ENCODE measurements around the gene SSNA1. TPM values are rescaled to one million over a fixed set of nuclear protein-coding genes. Genes with fewer than 3 reads are reported as not detected.
A peak's percentile ranks its signal among the peaks of the same experiment; 100 is the strongest.

SSNA1 gene
- total RNA-seq, 2 experiments from 2014 or later: 80.2 to 91.3 TPM

- ATAC-seq: no peak
- Mint-ChIP-seq H3K36me3 (no peaks in the 10 kb centered on the region), H3K4me1 (peaks cover 2% of the 10 kb centered on the region), H3K27me3 (no peaks in the 10 kb centered on the region), H3K4me3 (no peak within 1 kb of the TSS), H3K27ac (no peak within 1 kb of the TSS), H3K9me3 (ENCODE audit: low read depth) (no peaks in the 10 kb centered on the region)
- CTCF ChIA-PET: interaction anchor here (0.9 to 2.3 kb wide), 6 partner anchors 9 to 184 kb away, joined by 3 to 7 read pairs (median 4); partner anchors contain the start of genes ANAPC2 and SSNA1
- no peak for DNase-seq
Measured at GRCh38 chr9:137230705-137231371, 42.4 kb downstream of the SSNA1 start, which contains the start of gene SLC34A3. SLC34A3 (plus strand) TSS chr9:137230901; CDS start chr9:137231703, 802 bp downstream.

DNA sequence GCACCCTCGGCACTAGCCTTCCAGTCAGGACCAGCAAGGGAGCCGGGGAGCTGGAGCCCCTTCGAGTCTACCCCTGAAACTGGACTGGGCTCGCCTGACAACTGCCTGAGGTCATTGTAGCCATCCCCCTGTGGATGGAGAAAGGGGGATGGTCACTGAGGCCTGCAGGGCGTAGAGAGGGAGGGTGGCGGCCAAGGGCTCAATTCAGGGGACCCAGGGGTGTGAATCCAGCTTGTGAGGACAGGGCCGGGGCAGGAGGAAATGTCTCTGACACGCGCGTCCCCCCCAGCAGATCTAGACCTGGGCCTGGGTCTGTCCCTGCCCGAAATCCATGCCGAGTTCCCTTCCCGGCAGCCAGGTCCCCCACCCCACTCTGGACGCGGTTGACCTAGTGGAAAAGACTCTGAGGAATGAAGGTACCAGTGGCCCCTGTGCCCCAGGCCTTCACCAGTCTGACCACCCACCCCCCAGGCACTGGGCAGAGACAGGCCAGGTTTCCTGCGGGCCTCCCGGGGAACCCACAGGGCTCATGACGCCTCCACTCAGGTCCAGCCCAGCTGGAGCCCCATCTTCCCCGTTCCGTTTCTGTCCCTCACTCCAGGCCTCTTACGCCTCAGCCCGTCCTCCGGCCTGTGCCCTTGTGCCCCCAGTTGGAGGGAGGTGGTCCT, 43.0 kb downstream of the SSNA1 start:
- CTCF ChIA-PET: interaction anchor here (1.6 to 2.3 kb wide), 2 partner anchors 9 to 136 kb away, joined by 5 to 7 read pairs; no protein-coding TSS in a partner anchor

GRCh38 chr9:137232101-137232500, 43.6 kb downstream of the SSNA1 start:
- H3K27me3 Mint-ChIP-seq: no peaks in the 10 kb centered on the region
- no peaks in the 10 kb centered on the region for H3K9me3 Mint-ChIP-seq (ENCODE audit: low read depth)
- no peak for ATAC-seq
- H3K36me3 Mint-ChIP-seq: no peaks in the 10 kb centered on the region
- H3K27ac Mint-ChIP-seq: no peak overlapping the region
- no peak overlapping the region for H3K4me3 Mint-ChIP-seq
- CTCF ChIA-PET: no interaction called here
- no peak for DNase-seq
- peaks cover 2% of the 10 kb centered on the region for H3K4me1 Mint-ChIP-seq

More for the DNA sequence above, 43.0 kb downstream of the SSNA1 start:
- ATAC-seq: no peak
- Mint-ChIP-seq H3K4me3 (no peak overlapping the region), H3K27me3 (no peaks in the 10 kb centered on the region), H3K4me1 (peaks cover 2% of the 10 kb centered on the region), H3K9me3 (ENCODE audit: low read depth) (no peaks in the 10 kb centered on the region), H3K27ac (no peak overlapping the region), H3K36me3 (no peaks in the 10 kb centered on the region)
- no peak for DNase-seq

GRCh38 chr9:137232510-137232909, 44.0 kb downstream of the SSNA1 start:
- Mint-ChIP-seq H3K4me1 (peaks cover 2% of the 10 kb centered on the region), H3K27ac (no peak overlapping the region), H3K36me3 (no peaks in the 10 kb centered on the region), H3K9me3 (ENCODE audit: low read depth) (no peaks in the 10 kb centered on the region), H3K27me3 (no peaks in the 10 kb centered on the region), H3K4me3 (no peak overlapping the region)
- ATAC-seq (no peak), DNase-seq (no peak)
- CTCF ChIA-PET: no interaction called here

DNA sequence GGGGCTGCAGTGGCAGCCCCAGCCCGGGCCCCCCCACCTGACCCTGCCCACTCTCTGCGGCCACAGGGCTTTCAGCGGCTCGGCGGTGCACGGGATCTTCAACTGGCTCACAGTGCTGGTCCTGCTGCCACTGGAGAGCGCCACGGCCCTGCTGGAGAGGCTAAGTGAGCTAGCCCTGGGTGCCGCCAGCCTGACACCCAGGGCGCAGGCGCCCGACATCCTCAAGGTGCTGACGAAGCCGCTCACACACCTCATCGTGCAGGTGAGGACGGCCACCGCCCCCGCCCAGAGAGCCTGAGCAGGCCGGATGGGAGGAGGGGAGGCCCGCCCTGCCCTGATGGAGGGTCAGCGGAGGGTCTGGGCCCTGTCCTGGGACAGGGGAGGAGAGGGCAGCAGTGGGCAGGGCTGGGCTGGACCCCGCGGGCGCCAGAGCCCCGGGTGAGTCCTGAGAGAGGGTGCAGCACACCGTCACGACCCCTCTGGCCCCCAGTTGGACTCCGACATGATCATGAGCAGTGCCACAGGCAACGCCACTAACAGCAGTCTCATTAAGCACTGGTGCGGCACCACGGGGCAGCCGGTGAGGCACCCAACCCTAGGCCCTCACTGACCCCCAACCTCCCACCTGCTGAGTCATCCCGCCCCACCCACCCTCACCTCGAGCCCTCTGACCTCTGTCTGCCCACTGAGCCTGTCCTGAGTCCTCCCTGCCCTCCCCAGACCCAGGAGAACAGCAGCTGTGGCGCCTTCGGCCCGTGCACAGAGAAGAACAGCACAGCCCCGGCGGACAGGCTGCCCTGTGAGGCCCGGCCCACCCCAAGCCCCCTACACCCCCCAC, 44.9 kb downstream of the SSNA1 start:
- Mint-ChIP-seq H3K36me3 (no peaks in the 10 kb centered on the region), H3K4me3 (no peak overlapping the region), H3K4me1 (peaks cover 3% of the 10 kb centered on the region), H3K27me3 (no peaks in the 10 kb centered on the region), H3K9me3 (ENCODE audit: low read depth) (no peaks in the 10 kb centered on the region), H3K27ac (no peak overlapping the region)
- DNase-seq: no peak
- no peak for ATAC-seq
- CTCF ChIA-PET: interaction anchor here (1.2 to 7.1 kb wide), 2 partner anchors 11 to 114 kb away, joined by 3 to 91 read pairs; partner anchors contain the start of genes DPP7 and RNF208

DNA sequence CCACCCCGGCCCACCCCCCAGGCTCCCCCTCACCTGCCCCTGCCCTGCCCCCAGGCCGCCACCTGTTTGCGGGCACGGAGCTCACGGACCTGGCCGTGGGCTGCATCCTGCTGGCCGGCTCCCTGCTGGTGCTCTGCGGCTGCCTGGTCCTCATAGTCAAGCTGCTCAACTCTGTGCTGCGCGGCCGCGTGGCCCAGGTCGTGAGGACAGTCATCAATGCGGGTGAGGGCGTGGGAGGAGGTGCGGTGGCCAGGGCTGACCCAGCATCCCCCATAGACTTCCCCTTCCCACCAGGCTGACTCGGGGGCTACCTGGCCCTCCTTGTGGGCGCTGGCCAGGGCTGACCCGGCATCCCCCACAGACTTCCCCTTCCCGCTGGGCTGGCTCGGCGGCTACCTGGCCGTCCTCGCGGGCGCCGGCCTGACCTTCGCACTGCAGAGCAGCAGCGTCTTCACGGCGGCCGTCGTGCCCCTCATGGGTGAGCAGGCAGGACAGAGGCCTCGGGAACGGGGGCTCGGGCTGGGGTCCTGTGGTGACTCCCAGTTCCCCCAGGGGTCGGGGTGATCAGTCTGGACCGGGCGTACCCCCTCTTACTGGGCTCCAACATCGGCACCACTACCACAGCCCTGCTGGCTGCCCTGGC, 45.7 kb downstream of the SSNA1 start:
- Mint-ChIP-seq H3K4me3 (no peak overlapping the region), H3K27me3 (no peaks in the 10 kb centered on the region), H3K36me3 (no peaks in the 10 kb centered on the region), H3K27ac (no peak overlapping the region), H3K4me1 (peaks cover 11% of the 10 kb centered on the region), H3K9me3 (ENCODE audit: low read depth) (no peaks in the 10 kb centered on the region)
- DNase-seq (no peak), ATAC-seq (no peak)
- CTCF ChIA-PET: interaction anchor here (0.9 to 7.1 kb wide), 8 partner anchors 8 to 193 kb away, joined by 3 to 91 read pairs (median 4); partner anchors contain the start of genes ANAPC2, DPP7, NPDC1 and RNF208

GRCh38 chr9:137234758-137235423, 46.4 kb downstream of the SSNA1 start:
- Mint-ChIP-seq H3K27ac (no peak overlapping the region), H3K27me3 (no peaks in the 10 kb centered on the region), H3K36me3 (no peaks in the 10 kb centered on the region), H3K4me1 (peaks cover 12% of the 10 kb centered on the region), H3K4me3 (no peak overlapping the region), H3K9me3 (ENCODE audit: low read depth) (no peaks in the 10 kb centered on the region)
- CTCF ChIA-PET: interaction anchor here (0.9 to 7.1 kb wide), 8 partner anchors 9 to 192 kb away, joined by 3 to 91 read pairs (median 4); partner anchors contain the start of genes ANAPC2, DPP7, NPDC1 and RNF208
- DNase-seq (no peak), ATAC-seq (no peak)

DNA sequence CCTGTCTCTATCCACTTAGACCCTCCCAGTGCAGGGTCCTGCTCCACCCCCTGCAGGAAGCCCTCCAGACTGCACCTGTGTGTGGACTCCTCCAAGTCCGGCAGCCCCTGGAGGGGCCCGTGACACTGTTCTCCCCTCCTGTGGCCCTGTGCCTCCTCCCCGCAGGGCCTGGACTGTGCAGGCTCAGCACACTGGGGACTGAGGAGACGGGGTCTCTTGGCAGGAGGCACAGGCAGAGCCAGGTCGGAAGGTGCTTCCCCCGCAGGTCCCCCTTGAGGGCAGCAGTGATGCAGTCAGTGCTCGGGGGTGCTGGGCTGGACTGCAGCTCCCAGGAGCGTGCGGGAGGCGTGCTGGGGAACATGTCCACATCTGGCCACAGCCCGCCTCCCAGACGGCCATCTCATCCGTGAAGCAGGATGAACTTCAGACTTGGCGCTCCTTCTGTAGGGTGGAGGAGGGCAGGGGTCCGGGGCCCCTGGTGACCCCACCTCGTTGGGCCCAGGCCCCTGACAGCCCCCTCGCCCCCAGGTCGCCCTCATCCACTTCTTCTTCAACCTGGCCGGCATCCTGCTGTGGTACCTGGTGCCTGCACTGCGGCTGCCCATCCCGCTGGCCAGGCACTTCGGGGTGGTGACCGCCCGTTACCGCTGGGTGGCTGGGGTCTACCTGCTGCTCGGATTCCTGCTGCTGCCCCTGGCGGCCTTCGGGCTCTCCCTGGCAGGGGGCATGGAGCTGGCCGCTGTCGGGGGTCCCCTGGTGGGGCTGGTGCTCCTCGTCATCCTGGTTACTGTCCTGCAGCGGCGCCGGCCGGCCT, 47.2 kb downstream of the SSNA1 start:
- Mint-ChIP-seq H3K4me1 (peaks cover 12% of the 10 kb centered on the region), H3K36me3 (no peaks in the 10 kb centered on the region), H3K9me3 (ENCODE audit: low read depth) (no peaks in the 10 kb centered on the region), H3K4me3 (no peak overlapping the region), H3K27ac (no peak overlapping the region), H3K27me3 (no peaks in the 10 kb centered on the region)
- no peak for DNase-seq
- CTCF ChIA-PET: interaction anchor here (0.9 to 7.1 kb wide), 27 partner anchors 10 to 392 kb away, joined by 3 to 110 read pairs (median 6); partner anchors contain the start of genes ANAPC2, CYSRT1, DPP7 and MAN1B1
- ATAC-seq: no peak

DNA sequence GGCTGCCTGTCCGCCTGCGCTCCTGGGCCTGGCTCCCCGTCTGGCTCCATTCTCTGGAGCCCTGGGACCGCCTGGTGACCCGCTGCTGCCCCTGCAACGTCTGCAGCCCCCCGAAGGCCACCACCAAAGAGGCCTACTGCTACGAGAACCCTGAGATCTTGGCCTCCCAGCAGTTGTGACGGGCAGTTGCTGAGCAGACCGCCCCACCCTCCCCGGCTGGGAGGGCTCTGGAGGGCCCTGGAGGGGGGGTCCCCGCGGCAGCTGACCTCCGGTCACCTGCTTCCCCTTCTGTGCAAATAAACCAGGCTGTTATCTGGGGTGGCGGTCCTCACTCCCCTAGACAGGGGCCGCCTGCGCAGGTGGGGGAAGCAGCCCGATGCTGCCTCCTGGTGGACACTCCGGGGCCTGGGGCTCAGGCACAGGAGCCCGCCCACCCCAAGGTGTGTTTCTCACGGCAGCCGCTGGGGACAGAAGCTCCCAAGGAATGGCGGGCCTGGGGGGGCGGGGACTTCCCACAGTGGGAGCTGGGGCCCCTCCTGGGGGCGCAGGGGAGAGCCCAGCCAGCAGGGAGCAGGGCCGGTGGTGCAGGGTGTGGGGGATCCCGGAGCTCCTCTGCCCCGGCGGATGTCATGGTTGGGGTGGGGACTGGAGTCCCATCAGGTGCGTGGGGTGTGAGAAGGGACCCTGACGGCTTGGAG, 47.9 kb downstream of the SSNA1 start:
- ATAC-seq: peak; percentile 32
- Mint-ChIP-seq H3K4me3 (no peak overlapping the region), H3K9me3 (ENCODE audit: low read depth) (no peaks in the 10 kb centered on the region), H3K4me1 (peaks cover 12% of the 10 kb centered on the region), H3K27me3 (no peaks in the 10 kb centered on the region), H3K36me3 (peaks cover 4% of the 10 kb centered on the region), H3K27ac (no peak overlapping the region)
- CTCF ChIA-PET: interaction anchor here (0.5 to 7.1 kb wide), 55 partner anchors 11 to 448 kb away, joined by 3 to 110 read pairs (median 5); partner anchors contain the start of genes ANAPC2, CYSRT1, DPP7 and GRIN1
- peak; percentile 93 for DNase-seq

DNA sequence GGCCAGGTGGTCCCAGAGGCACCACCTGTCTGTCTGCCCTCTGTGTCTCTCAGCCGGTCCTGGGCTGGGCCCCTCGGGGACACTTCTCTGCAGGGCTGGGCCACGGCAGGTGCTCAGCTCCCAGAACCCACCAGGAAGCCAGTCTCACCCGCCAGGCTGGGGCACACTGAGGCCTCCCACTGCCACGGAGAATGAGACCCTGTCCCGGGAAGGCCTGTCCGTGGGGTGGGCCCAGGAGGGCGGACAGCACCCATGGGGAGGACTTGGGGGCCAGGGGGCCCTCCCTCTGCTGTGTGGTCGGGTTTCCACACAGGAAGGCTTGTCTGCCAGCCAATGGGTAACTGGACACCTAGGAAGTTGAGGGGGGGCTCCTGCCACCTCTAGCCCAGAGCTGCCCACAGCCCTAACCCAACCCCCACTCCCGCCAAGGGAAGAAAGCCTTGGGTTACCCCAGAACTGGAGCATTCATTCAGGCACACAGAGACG, 48.5 kb downstream of the SSNA1 start:
- no peaks in the 10 kb centered on the region for H3K27me3 Mint-ChIP-seq
- no peak overlapping the region for H3K4me3 Mint-ChIP-seq
- ATAC-seq (no peak), DNase-seq (peak; percentile 49)
- CTCF ChIA-PET: interaction anchor here (0.6 to 7.1 kb wide), 52 partner anchors 10 to 449 kb away, joined by 3 to 110 read pairs (median 5); partner anchors contain the start of genes ANAPC2, CYSRT1, DPP7 and GRIN1
- no peak overlapping the region for H3K27ac Mint-ChIP-seq
- H3K9me3 Mint-ChIP-seq (ENCODE audit: low read depth): no peaks in the 10 kb centered on the region
- peaks cover 12% of the 10 kb centered on the region for H3K4me1 Mint-ChIP-seq
- H3K36me3 Mint-ChIP-seq: peaks cover 5% of the 10 kb centered on the region

Measured in activated CD8-positive, alpha-beta memory T cell treated with anti-CD3 and anti-CD28 coated beads, Interleukin-2, amount 10 ng/mL, durations not matched to agents 7 days and 5 days (primary cell).